Tibial nerve (tissue), 4 donors: ENCODE data around the gene SRRD.

Experiments used
- CTCF ChIP-seq, 5 experiments: fragments of 200-600 bp in 3 of 5; fragments of 450-650 bp in 2 of 5; sonication (generic) in 3 of 5; IDR thresholded peaks; one replicate each; pipeline ENCODE4 v1.5.1; 2016 to 2019; ENCODE audit warnings: antibody characterized with exemption in 5 of 5, mild to moderate bottlenecking in 3 of 5, moderate library complexity in 2 of 5
- EP300 ChIP-seq, 2 donors: sonication (generic); formaldehyde crosslinking; IDR thresholded peaks; one replicate each; pipeline ENCODE4 v1.6.1; 2017; ENCODE audit warnings: antibody characterized with exemption in 2 of 2, mild to moderate bottlenecking in 1 of 2
- POLR2A ChIP-seq, 2 donors: fragments of 450-650 bp; IDR thresholded peaks; one replicate each; pipeline ENCODE4 v1.6.1; 2017; ENCODE audit warnings: antibody characterized with exemption in 2 of 2, mild to moderate bottlenecking in 2 of 2, moderate library complexity in 2 of 2

- TF ChIP-seq CTCF (IDR thresholded peaks at IDR 0.05) (no peak), POLR2A (IDR thresholded peaks at IDR 0.05) (no peak), EP300 (IDR thresholded peaks at IDR 0.05) (no peak)
These were observed 46.7 kb upstream of the SRRD start for GRCh38 chr22:26436903-26437515.
